Right atrium auricular region (tissue), 2 donors: Measurements from ENCODE around the gene TERT. TPM values are rescaled to one million over a fixed set of nuclear protein-coding genes. Genes with fewer than 3 reads are reported as not detected.

Experiments
- DNase-seq: peaks from one replicate; pipeline ENCODE4 v3.0.0-alpha.2; 2019; ENCODE audit warnings: low spot score
- H3K27ac ChIP-seq, 2 donors: fragments of 200-600 bp; sonication (generic); 1 replicate in 1 of 2; 2 replicates in 1 of 2; pipeline ENCODE4 v1.5.1; 2016 to 2019
- H3K27me3 ChIP-seq, 2 donors: fragments of 200-600 bp; sonication (generic); one replicate each; pipeline versions ENCODE4 v1.5.1 to v1.6.0; 2017 to 2019
- H3K36me3 ChIP-seq: fragments of 200-600 bp; sonication (generic); one replicate; pipeline ENCODE4 v1.5.1; 2016
- H3K4me1 ChIP-seq, 2 donors: fragments of 200-600 bp; sonication (generic); one replicate each; pipeline versions ENCODE4 v1.5.1 to v1.6.0; 2017 to 2019
- H3K4me3 ChIP-seq, 2 donors: fragments of 200-600 bp; sonication (generic); 1 replicate in 1 of 2; 2 replicates in 1 of 2; pipeline ENCODE4 v1.5.1; 2017 to 2019; ENCODE audit warnings: mild to moderate bottlenecking in 1 of 2, moderate library complexity in 1 of 2
- H3K9me3 ChIP-seq, 2 donors: fragments of 200-600 bp; sonication (generic); one replicate each; pipeline ENCODE4 v1.5.1; 2019
- total RNA-seq, 2 donors: library from RNA; depleted of rRNA; stranded (reverse); fragments of >200 nt; gene quantifications; one replicate each; pipeline ENCODE4 v1.1.0, GENCODE V29; 2016
- TF ChIP-seq, protein P1 (sequence below), 2 donors: fragments of 200-600 bp; sonication (generic); IDR thresholded peaks; one replicate each; pipeline ENCODE4 v1.5.1; 2019; ENCODE audit warnings: antibody characterized with exemption in 2 of 2

Gene TERT
- total RNA-seq, 2 donors from 2014 or later: not detected

DNA sequence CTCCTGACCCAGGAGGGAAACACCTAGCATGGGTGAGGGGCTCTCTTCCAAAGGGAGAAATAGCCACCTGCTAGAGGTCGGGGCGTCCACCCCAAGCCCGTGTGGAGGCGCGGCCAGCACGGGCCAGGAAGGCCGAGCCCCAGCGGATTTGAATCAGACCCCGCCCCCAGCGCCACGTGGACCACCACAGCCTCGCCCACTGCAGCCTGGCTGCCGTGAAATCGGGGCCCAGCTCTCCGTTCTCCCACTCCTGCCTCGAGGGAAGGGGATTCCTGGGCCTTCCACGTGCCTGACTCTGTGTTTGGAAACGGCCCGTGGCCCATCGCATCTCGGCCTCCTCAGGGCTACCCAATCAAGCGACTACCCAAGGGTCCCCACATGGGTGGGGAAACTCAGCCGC lies 38.1 kb downstream of the TERT start:
- Histone ChIP-seq H3K4me1 (no peaks in the 10 kb centered on the region), H3K4me3 (no peak overlapping the region), H3K27ac (no peak overlapping the region), H3K9me3 (peaks cover 0 to 7% of the 10 kb centered on the region in 2 donors), H3K36me3 (no peaks in the 10 kb centered on the region), H3K27me3 (no peaks in the 10 kb centered on the region)
- DNase-seq: no peak
- TF ChIP-seq, protein P1, sequence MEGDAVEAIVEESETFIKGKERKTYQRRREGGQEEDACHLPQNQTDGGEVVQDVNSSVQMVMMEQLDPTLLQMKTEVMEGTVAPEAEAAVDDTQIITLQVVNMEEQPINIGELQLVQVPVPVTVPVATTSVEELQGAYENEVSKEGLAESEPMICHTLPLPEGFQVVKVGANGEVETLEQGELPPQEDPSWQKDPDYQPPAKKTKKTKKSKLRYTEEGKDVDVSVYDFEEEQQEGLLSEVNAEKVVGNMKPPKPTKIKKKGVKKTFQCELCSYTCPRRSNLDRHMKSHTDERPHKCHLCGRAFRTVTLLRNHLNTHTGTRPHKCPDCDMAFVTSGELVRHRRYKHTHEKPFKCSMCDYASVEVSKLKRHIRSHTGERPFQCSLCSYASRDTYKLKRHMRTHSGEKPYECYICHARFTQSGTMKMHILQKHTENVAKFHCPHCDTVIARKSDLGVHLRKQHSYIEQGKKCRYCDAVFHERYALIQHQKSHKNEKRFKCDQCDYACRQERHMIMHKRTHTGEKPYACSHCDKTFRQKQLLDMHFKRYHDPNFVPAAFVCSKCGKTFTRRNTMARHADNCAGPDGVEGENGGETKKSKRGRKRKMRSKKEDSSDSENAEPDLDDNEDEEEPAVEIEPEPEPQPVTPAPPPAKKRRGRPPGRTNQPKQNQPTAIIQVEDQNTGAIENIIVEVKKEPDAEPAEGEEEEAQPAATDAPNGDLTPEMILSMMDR (IDR thresholded peaks at IDR 0.05): no peak

DNA sequence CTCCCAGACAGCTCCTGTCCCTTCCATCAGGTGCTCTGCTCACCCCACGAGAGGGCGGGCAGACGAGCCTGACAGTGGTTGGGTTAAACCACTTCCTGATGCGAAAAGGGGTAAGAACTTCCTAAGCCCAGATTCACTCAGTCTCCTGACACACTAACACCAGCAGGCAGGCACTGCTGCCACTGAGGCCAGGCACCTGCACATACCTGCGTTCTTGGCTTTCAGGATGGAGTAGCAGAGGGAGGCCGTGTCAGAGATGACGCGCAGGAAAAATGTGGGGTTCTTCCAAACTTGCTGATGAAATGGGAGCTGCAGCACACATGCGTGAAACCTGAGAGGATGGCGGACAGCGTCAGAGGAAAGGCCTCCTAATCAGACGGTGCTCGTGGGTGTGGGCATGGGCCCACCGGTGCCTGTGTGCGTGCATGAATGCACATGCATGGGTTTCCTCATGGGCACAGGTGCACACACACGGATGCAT lies 39.7 kb downstream of the TERT start:
- no peaks in the 10 kb centered on the region for H3K27me3 ChIP-seq
- DNase-seq: no peak
- no peak overlapping the region for H3K4me3 ChIP-seq
- H3K4me1 ChIP-seq: no peaks in the 10 kb centered on the region
- no peaks in the 10 kb centered on the region for H3K36me3 ChIP-seq
- no peaks in the 10 kb centered on the region for H3K9me3 ChIP-seq
- TF ChIP-seq, protein P1 (IDR thresholded peaks at IDR 0.05): no peak
- no peak overlapping the region for H3K27ac ChIP-seq

DNA sequence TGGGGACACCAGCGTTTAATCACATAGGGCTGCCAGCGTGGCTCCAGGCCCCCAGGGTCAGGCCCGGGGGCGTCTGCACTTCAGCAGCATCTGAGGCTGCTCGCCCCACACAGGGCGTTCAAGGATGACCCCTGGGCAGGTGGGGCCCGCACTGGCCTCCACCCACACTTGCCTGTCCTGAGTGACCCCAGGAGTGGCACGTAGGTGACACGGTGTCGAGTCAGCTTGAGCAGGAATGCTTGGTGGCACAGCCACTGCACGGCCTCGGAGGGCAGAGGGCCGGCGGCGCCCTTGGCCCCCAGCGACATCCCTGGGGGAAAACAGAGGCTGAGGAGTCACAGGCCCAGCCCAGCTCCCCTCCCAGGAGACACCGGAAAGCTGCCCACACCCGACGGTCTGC lies 40.7 kb downstream of the TERT start:
- TF ChIP-seq, protein P1 (IDR thresholded peaks at IDR 0.05): no peak
- Histone ChIP-seq H3K4me1 (no peaks in the 10 kb centered on the region), H3K27ac (no peak overlapping the region), H3K9me3 (no peaks in the 10 kb centered on the region), H3K36me3 (no peaks in the 10 kb centered on the region), H3K27me3 (no peaks in the 10 kb centered on the region), H3K4me3 (no peak overlapping the region)
- no peak for DNase-seq

DNA sequence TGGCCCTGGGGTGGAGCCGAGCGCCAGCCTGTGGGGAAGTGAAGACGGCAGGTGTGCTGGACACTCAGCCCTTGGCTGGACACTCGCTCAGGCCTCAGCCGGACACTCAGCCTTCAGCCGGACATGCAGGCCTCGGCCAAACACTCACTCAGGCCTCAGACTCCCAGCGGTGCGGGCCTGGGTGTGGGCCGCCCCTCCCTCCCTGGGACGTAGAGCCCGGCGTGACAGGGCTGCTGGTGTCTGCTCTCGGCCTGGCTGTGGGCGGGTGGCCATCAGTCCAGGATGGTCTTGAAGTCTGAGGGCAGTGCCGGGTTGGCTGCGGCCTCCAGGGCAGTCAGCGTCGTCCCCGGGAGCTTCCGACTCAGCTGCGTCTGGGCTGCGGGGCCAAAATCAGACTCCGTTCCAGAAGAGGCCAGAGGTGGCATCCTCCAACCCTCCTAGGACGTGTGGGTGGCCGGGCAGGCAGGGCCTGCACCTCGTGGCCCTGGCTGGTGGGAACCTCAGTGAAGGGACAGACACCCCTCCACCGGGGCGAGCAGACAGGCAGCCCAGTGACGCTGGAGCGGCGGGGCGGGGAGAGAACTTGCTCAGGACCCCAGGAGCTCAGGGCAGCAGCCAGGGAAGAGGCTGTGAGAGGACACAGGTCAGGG lies 41.3 kb downstream of the TERT start:
- H3K4me3 ChIP-seq: no peak overlapping the region
- no peaks in the 10 kb centered on the region for H3K36me3 ChIP-seq
- H3K4me1 ChIP-seq: no peaks in the 10 kb centered on the region
- TF ChIP-seq, protein P1 (IDR thresholded peaks at IDR 0.05): no peak
- no peaks in the 10 kb centered on the region for H3K9me3 ChIP-seq
- no peaks in the 10 kb centered on the region for H3K27me3 ChIP-seq
- DNase-seq: no peak
- H3K27ac ChIP-seq: no peak overlapping the region

DNA sequence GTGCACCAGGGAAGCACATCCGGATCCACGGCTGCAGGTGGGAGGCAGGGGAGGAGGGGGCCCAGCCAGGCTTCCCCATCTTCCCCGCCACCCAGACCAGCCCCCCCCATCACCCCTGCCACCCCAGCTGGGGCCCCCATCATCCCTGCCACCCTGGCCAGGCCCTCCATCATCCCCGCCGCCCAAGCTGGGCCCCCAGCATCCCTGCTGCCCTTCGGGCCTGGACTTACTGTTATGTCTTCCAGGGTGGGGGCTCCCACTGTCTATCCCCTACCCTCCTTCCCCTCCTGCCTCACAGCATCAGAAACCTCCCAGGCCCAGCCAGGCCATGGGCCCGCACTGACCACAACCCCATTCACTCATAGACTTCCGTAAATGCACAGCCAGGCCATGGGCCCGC lies 42.2 kb downstream of the TERT start:
- DNase-seq: no peak

More for the DNA sequence above, 42.2 kb downstream of the TERT start:
- H3K4me1 ChIP-seq: no peaks in the 10 kb centered on the region
- TF ChIP-seq, protein P1 (IDR thresholded peaks at IDR 0.05): no peak
- no peaks in the 10 kb centered on the region for H3K9me3 ChIP-seq
- H3K36me3 ChIP-seq: no peaks in the 10 kb centered on the region
- no peak overlapping the region for H3K27ac ChIP-seq
- no peaks in the 10 kb centered on the region for H3K27me3 ChIP-seq
- H3K4me3 ChIP-seq: no peak overlapping the region
